ENCODE measurements around the gene GJD2.

Gene GJD2

DNA sequence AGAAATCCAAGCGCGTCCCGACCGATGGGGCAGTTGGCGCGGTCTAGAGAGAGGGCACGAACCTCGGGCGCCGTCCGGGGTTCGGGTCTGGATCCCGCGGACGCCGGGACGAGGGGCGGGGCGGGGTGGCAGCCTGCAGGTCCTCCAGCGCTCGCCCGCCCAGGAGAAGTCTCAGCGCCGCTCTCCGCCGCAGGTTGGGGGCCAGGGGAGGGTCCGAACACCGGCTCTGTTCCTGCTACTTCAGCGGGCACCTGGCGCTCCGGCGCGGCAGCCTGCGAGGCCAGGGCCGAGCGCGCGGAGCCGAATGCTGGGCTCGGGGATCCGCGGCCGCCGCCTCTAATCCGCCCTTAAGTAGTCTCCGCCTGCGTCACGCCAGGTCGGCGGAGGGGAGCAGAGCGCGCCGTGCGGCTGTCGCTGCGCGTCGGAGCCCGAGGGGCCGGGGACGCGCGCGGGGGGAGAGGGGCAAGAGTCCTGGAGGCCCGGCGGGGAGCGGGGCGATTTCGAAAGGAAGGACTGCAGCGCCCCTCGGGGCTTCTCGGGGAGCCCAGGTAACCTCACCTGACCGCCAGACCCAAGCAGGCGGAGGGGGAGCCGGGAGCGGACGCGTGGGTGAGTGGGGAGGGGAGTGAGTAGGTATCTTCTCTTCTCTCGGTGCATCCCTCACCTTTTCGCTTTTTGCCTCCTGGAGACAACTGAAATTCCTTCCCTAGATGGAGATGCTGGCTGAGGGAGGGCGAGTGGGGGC is at the start of gene GJD2:
Gene GJD2, minus strand, starts transcription at position 325 of the 745 bp plus-strand sequence. CDS start 510 bp downstream, outside the sequence.
- ChIA-PET POLR2A (no interaction called here), CTCF (no interaction called here)
- Histone ChIP-seq H3K9me3 (ENCODE audit: control insufficient read depth, insufficient read depth, low read depth, low read length) (no peaks in the 10 kb centered on the region), H3K4me3 (ENCODE audit: low read depth, low read length) (peak within 1 kb of the TSS; percentile 26), H3K4me1 (ENCODE audit: control insufficient read depth, insufficient read depth, low read length) (no peaks in the 10 kb centered on the region), H3K27ac (ENCODE audit: extremely low read depth, low read depth, low read length) (no peak within 1 kb of the TSS), H3K36me3 (ENCODE audit: control insufficient read depth in 2 of 2, insufficient read depth in 1 of 2, low read length in 2 of 2) (no peaks in the 10 kb centered on the region)
- TF ChIP-seq GLIS1 (tag by site-specific recombination; IDR thresholded peaks at IDR 0.05) (no peak), ZNF660 (tag by site-specific recombination; IDR thresholded peaks at IDR 0.05) (no peak), KLF16 (tag by site-specific recombination; IDR thresholded peaks at IDR 0.05) (no peak), ZNF768 (tag by site-specific recombination; IDR thresholded peaks at IDR 0.05) (no peak), ZBTB17 (tag by site-specific recombination; IDR thresholded peaks at IDR 0.05) (peak; percentile 30; the same call in 1 of the 2 replicates), ZNF133 (tag by site-specific recombination; IDR thresholded peaks at IDR 0.05) (no peak), ZFHX2 (tag by site-specific recombination; conservative IDR thresholded peaks at IDR 0.05) (peak; percentile 17; the same call in 1 of the 2 replicates), ZSCAN16 (tag by site-specific recombination; IDR thresholded peaks at IDR 0.05) (no peak), ZNF169 (tag by site-specific recombination; IDR thresholded peaks at IDR 0.05) (no peak), ZNF677 (tag by site-specific recombination; IDR thresholded peaks at IDR 0.05) (no peak), ZBTB8A (tag by site-specific recombination; IDR thresholded peaks at IDR 0.05) (0 out of 2 replicates have a peak, but pooled peaks have one; percentile 12), ZNF202 (tag by site-specific recombination; IDR thresholded peaks at IDR 0.05; ENCODE audit: borderline replicate concordance) (no peak), ZBTB20 (tag by site-specific recombination; IDR thresholded peaks at IDR 0.05) (peak; percentile 48; the same call in 1 of the 2 replicates), ZNF335 (tag by site-specific recombination; conservative IDR thresholded peaks at IDR 0.05) (peak; percentile 43), ZBTB48 (tag by site-specific recombination; IDR thresholded peaks at IDR 0.05) (0 out of 2 replicates have a peak, but pooled peaks have one; percentile 27)
- TF ChIP-seq, protein P1, sequence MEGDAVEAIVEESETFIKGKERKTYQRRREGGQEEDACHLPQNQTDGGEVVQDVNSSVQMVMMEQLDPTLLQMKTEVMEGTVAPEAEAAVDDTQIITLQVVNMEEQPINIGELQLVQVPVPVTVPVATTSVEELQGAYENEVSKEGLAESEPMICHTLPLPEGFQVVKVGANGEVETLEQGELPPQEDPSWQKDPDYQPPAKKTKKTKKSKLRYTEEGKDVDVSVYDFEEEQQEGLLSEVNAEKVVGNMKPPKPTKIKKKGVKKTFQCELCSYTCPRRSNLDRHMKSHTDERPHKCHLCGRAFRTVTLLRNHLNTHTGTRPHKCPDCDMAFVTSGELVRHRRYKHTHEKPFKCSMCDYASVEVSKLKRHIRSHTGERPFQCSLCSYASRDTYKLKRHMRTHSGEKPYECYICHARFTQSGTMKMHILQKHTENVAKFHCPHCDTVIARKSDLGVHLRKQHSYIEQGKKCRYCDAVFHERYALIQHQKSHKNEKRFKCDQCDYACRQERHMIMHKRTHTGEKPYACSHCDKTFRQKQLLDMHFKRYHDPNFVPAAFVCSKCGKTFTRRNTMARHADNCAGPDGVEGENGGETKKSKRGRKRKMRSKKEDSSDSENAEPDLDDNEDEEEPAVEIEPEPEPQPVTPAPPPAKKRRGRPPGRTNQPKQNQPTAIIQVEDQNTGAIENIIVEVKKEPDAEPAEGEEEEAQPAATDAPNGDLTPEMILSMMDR (tag by site-specific recombination; IDR thresholded peaks at IDR 0.05) = 0 out of 2 replicates have a peak, but pooled peaks have one; percentile 11
- TF ChIP-seq, protein P2, sequence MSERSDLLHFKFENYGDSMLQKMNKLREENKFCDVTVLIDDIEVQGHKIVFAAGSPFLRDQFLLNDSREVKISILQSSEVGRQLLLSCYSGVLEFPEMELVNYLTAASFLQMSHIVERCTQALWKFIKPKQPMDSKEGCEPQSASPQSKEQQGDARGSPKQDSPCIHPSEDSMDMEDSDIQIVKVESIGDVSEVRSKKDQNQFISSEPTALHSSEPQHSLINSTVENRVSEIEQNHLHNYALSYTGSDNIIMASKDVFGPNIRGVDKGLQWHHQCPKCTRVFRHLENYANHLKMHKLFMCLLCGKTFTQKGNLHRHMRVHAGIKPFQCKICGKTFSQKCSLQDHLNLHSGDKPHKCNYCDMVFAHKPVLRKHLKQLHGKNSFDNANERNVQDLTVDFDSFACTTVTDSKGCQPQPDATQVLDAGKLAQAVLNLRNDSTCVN (tag by site-specific recombination; optimal IDR thresholded peaks at IDR 0.05) = peak; percentile 66
- TF ChIP-seq, protein P3, sequence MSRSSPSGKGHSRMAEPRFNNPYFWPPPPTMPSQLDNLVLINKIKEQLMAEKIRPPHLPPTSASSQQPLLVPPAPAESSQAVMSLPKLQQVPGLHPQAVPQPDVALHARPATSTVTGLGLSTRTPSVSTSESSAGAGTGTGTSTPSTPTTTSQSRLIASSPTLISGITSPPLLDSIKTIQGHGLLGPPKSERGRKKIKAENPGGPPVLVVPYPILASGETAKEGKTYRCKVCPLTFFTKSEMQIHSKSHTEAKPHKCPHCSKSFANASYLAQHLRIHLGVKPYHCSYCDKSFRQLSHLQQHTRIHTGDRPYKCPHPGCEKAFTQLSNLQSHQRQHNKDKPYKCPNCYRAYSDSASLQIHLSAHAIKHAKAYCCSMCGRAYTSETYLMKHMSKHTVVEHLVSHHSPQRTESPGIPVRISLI (tag by site-specific recombination; IDR thresholded peaks at IDR 0.05) = no peak
- TF ChIP-seq, protein P4, sequence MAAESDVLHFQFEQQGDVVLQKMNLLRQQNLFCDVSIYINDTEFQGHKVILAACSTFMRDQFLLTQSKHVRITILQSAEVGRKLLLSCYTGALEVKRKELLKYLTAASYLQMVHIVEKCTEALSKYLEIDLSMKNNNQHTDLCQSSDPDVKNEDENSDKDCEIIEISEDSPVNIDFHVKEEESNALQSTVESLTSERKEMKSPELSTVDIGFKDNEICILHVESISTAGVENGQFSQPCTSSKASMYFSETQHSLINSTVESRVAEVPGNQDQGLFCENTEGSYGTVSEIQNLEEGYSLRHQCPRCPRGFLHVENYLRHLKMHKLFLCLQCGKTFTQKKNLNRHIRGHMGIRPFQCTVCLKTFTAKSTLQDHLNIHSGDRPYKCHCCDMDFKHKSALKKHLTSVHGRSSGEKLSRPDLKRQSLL (tag by site-specific recombination; IDR thresholded peaks at IDR 0.05) = no peak
- TF ChIP-seq, protein P5, sequence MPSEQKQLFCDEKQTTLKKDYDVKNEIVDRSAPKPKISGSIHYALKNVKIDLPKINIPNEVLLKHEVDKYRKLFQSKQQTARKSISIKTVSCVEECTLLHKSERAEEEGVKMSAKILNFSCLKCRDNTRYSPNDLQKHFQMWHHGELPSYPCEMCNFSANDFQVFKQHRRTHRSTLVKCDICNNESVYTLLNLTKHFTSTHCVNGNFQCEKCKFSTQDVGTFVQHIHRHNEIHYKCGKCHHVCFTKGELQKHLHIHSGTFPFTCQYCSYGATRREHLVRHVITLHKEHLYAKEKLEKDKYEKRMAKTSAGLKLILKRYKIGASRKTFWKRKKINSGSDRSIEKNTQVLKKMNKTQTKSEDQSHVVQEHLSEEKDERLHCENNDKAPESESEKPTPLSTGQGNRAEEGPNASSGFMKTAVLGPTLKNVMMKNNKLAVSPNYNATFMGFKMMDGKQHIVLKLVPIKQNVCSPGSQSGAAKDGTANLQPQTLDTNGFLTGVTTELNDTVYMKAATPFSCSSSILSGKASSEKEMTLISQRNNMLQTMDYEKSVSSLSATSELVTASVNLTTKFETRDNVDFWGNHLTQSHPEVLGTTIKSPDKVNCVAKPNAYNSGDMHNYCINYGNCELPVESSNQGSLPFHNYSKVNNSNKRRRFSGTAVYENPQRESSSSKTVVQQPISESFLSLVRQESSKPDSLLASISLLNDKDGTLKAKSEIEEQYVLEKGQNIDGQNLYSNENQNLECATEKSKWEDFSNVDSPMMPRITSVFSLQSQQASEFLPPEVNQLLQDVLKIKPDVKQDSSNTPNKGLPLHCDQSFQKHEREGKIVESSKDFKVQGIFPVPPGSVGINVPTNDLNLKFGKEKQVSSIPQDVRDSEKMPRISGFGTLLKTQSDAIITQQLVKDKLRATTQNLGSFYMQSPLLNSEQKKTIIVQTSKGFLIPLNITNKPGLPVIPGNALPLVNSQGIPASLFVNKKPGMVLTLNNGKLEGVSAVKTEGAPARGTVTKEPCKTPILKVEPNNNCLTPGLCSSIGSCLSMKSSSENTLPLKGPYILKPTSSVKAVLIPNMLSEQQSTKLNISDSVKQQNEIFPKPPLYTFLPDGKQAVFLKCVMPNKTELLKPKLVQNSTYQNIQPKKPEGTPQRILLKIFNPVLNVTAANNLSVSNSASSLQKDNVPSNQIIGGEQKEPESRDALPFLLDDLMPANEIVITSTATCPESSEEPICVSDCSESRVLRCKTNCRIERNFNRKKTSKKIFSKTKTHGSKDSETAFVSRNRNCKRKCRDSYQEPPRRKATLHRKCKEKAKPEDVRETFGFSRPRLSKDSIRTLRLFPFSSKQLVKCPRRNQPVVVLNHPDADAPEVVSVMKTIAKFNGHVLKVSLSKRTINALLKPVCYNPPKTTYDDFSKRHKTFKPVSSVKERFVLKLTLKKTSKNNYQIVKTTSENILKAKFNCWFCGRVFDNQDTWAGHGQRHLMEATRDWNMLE (tag by site-specific recombination; conservative IDR thresholded peaks at IDR 0.05; ENCODE audit: low read depth) = no peak
- TF ChIP-seq, protein P6, sequence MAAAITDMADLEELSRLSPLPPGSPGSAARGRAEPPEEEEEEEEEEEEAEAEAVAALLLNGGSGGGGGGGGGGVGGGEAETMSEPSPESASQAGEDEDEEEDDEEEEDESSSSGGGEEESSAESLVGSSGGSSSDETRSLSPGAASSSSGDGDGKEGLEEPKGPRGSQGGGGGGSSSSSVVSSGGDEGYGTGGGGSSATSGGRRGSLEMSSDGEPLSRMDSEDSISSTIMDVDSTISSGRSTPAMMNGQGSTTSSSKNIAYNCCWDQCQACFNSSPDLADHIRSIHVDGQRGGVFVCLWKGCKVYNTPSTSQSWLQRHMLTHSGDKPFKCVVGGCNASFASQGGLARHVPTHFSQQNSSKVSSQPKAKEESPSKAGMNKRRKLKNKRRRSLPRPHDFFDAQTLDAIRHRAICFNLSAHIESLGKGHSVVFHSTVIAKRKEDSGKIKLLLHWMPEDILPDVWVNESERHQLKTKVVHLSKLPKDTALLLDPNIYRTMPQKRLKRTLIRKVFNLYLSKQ (tag by site-specific recombination; IDR thresholded peaks at IDR 0.05; ENCODE audit: borderline replicate concordance) = no peak

Data from HEK293 (cell line).